Measurements from ENCODE around the gene ADCY4. TPM values are rescaled to one million over a fixed set of nuclear protein-coding genes. Genes with fewer than 3 reads are reported as not detected.

Gene ADCY4
- total RNA-seq, 1 experiment from 2014 or later = 3.4 TPM

DNA sequence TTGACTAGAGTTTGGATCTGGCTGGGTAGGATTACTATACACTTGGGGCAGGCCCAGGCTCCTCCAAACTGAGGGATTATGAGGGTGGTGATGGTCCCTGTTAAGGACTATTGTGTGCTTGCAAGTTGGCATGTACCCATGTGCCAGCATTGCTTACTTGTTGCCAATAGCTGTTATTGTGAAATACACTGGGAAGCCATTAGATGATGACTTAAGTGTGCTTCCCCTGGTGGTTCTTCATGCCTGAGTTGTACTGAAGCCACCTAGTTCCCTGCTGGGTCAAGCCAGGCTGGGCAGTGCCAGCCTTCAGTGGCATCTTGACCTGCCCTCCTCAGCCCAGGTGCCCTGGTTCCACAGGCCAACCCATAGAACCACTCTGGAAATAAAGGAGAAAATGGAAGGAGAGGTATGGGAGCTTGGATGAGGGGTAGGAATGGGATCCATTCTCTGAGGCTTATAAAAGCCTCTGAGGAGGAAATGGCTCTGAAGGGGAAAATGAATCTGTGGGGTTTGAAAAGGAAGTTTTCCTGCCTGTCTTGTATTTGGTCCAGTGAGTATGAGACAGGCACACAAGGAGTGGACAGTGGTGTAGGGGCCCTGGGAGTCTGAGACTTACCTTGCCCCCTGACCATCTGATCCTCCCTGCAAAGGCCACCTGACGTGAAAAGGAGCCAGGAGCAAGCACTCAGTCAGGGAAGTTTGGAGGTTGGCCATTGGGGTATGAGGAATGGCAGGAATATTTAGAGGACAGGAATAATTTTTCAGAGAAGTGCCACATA, 22.8 kb downstream of the ADCY4 start:
- H3K36me3 Mint-ChIP-seq (ENCODE audit: insufficient read depth, unreplicated experiment) = peaks cover 50% of the 10 kb centered on the region
- TF ChIP-seq, protein P1, sequence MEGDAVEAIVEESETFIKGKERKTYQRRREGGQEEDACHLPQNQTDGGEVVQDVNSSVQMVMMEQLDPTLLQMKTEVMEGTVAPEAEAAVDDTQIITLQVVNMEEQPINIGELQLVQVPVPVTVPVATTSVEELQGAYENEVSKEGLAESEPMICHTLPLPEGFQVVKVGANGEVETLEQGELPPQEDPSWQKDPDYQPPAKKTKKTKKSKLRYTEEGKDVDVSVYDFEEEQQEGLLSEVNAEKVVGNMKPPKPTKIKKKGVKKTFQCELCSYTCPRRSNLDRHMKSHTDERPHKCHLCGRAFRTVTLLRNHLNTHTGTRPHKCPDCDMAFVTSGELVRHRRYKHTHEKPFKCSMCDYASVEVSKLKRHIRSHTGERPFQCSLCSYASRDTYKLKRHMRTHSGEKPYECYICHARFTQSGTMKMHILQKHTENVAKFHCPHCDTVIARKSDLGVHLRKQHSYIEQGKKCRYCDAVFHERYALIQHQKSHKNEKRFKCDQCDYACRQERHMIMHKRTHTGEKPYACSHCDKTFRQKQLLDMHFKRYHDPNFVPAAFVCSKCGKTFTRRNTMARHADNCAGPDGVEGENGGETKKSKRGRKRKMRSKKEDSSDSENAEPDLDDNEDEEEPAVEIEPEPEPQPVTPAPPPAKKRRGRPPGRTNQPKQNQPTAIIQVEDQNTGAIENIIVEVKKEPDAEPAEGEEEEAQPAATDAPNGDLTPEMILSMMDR (IDR thresholded peaks at IDR 0.05; ENCODE audit: unreplicated experiment) = no peak
- CTCF ChIA-PET = no interaction called here
- no peak overlapping the region for H3K27ac Mint-ChIP-seq (ENCODE audit: unreplicated experiment)
- H3K4me3 Mint-ChIP-seq (ENCODE audit: low read depth, unreplicated experiment) = no peak overlapping the region
- intact Hi-C loops (cut with micrococcal nuclease; ENCODE audit: unreplicated experiment) = no loop called here
- H3K9me3 Mint-ChIP-seq (ENCODE audit: low read depth, unreplicated experiment) = no peaks in the 10 kb centered on the region
- peaks cover 14% of the 10 kb centered on the region for H3K27me3 Mint-ChIP-seq (ENCODE audit: unreplicated experiment)
- peaks cover 23% of the 10 kb centered on the region for H3K4me1 Mint-ChIP-seq (ENCODE audit: low read depth, unreplicated experiment)
- DNase-seq = no peak
- no TSS peak for BruUV-seq (replicated peaks)

DNA sequence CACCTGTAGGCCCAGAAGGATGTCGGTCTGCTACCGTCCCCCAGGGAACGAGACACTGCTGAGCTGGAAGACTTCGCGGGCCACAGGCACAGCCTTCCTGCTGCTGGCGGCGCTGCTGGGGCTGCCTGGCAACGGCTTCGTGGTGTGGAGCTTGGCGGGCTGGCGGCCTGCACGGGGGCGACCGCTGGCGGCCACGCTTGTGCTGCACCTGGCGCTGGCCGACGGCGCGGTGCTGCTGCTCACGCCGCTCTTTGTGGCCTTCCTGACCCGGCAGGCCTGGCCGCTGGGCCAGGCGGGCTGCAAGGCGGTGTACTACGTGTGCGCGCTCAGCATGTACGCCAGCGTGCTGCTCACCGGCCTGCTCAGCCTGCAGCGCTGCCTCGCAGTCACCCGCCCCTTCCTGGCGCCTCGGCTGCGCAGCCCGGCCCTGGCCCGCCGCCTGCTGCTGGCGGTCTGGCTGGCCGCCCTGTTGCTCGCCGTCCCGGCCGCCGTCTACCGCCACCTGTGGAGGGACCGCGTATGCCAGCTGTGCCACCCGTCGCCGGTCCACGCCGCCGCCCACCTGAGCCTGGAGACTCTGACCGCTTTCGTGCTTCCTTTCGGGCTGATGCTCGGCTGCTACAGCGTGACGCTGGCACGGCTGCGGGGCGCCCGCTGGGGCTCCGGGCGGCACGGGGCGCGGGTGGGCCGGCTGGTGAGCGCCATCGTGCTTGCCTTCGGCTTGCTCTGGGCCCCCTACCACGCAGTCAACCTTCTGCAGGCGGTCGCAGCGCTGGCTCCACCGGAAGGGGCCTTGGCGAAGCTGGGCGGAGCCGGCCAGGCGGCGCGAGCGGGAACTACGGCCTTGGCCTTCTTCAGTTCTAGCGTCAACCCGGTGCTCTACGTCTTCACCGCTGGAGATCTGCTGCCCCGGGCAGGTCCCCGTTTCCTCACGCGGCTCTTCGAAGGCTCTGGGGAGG, 23.9 kb downstream of the ADCY4 start, which contains the start of gene LTB4R:
TSS of gene LTB4R (plus strand) at position 857 of the 959 bp plus-strand sequence. CDS start 4,150 bp downstream, outside the sequence.
- intact Hi-C loops (cut with micrococcal nuclease; ENCODE audit: unreplicated experiment) = no loop called here
- no peaks in the 10 kb centered on the region for H3K9me3 Mint-ChIP-seq (ENCODE audit: low read depth, unreplicated experiment)
- DNase-seq = no peak
- no peak within 1 kb of the TSS for H3K4me3 Mint-ChIP-seq (ENCODE audit: low read depth, unreplicated experiment)
- TF ChIP-seq, protein P1 (IDR thresholded peaks at IDR 0.05; ENCODE audit: unreplicated experiment) = no peak
- peaks cover 45% of the 10 kb centered on the region for H3K36me3 Mint-ChIP-seq (ENCODE audit: insufficient read depth, unreplicated experiment)
- peaks cover 26% of the 10 kb centered on the region for H3K4me1 Mint-ChIP-seq (ENCODE audit: low read depth, unreplicated experiment)
- CTCF ChIA-PET = no interaction called here
- no peak within 1 kb of the TSS for H3K27ac Mint-ChIP-seq (ENCODE audit: unreplicated experiment)
- peaks cover 5% of the 10 kb centered on the region for H3K27me3 Mint-ChIP-seq (ENCODE audit: unreplicated experiment)
- no TSS peak for BruUV-seq (replicated peaks)

DNA sequence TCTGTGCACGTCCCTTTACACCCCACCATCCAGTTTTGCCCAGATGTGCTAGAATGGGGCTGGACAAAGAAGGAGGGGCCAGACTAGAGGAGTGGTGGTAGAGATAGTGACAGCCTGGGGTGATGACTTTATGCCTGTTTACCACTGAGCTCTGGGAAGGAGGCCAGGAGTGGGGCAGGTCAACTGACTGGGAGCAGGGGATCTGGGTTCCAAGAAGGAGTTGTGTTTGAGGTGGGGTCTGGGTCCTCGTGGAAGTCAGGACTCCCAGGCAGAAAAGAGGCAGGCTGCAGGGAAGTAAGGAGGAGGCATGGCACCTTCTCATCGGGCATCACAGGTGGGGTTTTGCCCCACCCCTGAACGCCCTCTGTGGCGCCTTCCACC, 24.6 kb downstream of the ADCY4 start:
- intact Hi-C loops (cut with micrococcal nuclease; ENCODE audit: unreplicated experiment) = no loop called here
- CTCF ChIA-PET = no interaction called here
- TF ChIP-seq, protein P1 (IDR thresholded peaks at IDR 0.05; ENCODE audit: unreplicated experiment) = no peak
- Mint-ChIP-seq H3K4me1 (ENCODE audit: low read depth, unreplicated experiment) (peaks cover 21% of the 10 kb centered on the region), H3K27ac (ENCODE audit: unreplicated experiment) (no peak overlapping the region), H3K9me3 (ENCODE audit: low read depth, unreplicated experiment) (no peaks in the 10 kb centered on the region), H3K36me3 (ENCODE audit: insufficient read depth, unreplicated experiment) (peaks cover 40% of the 10 kb centered on the region), H3K4me3 (ENCODE audit: low read depth, unreplicated experiment) (no peak overlapping the region), H3K27me3 (ENCODE audit: unreplicated experiment) (no peaks in the 10 kb centered on the region)
- BruUV-seq (replicated peaks) = no TSS peak
- DNase-seq = no peak

DNA sequence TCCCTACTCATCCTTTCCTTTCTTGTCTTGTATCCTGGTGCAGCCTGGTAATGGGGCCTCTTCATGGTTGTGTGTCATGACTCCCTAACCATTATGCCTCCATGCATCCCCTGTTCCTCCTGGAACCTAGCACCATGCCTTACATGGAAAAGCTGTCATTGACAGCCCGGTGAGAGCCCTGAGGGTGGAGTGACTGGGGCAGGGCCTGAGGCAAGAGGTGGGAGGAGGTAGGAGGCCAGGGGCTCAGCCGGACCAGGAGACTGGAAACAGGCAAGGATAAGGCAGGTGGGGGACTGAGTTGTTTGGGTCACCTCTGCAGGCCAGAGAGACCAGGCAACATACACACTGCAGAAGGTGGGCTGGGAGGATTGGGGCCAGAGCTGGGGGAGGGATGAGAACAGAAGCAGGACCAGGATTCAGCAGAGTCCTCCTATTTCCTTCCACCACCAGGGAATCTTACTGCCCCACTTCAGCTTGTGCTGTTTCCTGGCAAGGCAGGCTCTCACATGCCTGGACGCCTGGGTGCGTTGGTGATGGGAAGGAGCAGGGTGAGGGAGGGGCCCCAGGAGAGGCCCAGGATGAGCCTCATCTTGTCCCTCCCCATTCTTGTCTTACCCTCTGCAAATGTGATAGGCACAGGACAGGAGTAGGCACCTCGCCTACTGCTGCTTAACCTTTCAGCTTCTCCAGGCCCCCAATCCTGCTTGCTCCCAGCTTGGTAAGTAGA, 25.2 kb downstream of the ADCY4 start, which contains the start of gene LTB4R2:
TSS of gene LTB4R2 (plus strand) at position 603 of the 727 bp plus-strand sequence. CDS start 525 bp downstream, outside the sequence.
- TF ChIP-seq, protein P1 (IDR thresholded peaks at IDR 0.05; ENCODE audit: unreplicated experiment) = no peak
- H3K27me3 Mint-ChIP-seq (ENCODE audit: unreplicated experiment) = no peaks in the 10 kb centered on the region
- peaks cover 21% of the 10 kb centered on the region for H3K4me1 Mint-ChIP-seq (ENCODE audit: low read depth, unreplicated experiment)
- H3K4me3 Mint-ChIP-seq (ENCODE audit: low read depth, unreplicated experiment) = no peak within 1 kb of the TSS
- CTCF ChIA-PET = no interaction called here
- no TSS peak for BruUV-seq (replicated peaks)
- H3K27ac Mint-ChIP-seq (ENCODE audit: unreplicated experiment) = no peak within 1 kb of the TSS
- no peaks in the 10 kb centered on the region for H3K9me3 Mint-ChIP-seq (ENCODE audit: low read depth, unreplicated experiment)
- DNase-seq = no peak
- intact Hi-C loops (cut with micrococcal nuclease; ENCODE audit: unreplicated experiment) = no loop called here
- H3K36me3 Mint-ChIP-seq (ENCODE audit: insufficient read depth, unreplicated experiment) = peaks cover 40% of the 10 kb centered on the region
